GM12878 (cell line): ENCODE measurements around the gene FUT8. TPM values are rescaled to one million over a fixed set of nuclear protein-coding genes. Genes with fewer than 3 reads are reported as not detected.
A peak's percentile ranks its signal among the peaks of the same experiment; 100 is the strongest.

Experiments used
- BHLHE40 ChIP-seq, 2 experiments: fragments of 450-650 bp in 1 of 2; IDR thresholded peaks; 2 replicates each; pipeline ENCODE4 v1.6.1; 2011 to 2017; ENCODE audit warnings: low read depth in 2 of 2, borderline replicate concordance in 1 of 2, improper control_type of control experiment in 1 of 2, low read length in 1 of 2, mild to moderate bottlenecking in 1 of 2
- BMI1 ChIP-seq: fragments of 450-650 bp; IDR thresholded peaks from 2 replicates; pipeline ENCODE4 v1.6.1; 2016; ENCODE audit warnings: mild to moderate bottlenecking, moderate library complexity, borderline replicate concordance
- CHD1 ChIP-seq: IDR thresholded peaks from 2 replicates; pipeline ENCODE4 v1.6.1; 2012; ENCODE audit warnings: low read depth, low read length, improper control_type of control experiment
- EED ChIP-seq: sonication (generic); IDR thresholded peaks from 2 replicates; pipeline ENCODE4 v1.6.1; 2016; ENCODE audit warnings: antibody characterized with exemption, low read depth
- JUNB ChIP-seq: IDR thresholded peaks from 2 replicates; pipeline ENCODE4 v1.6.1; 2016; ENCODE audit warnings: antibody characterized with exemption, mild to moderate bottlenecking
- KDM1A ChIP-seq: fragments of 200-600 bp; sonication (generic); IDR thresholded peaks from 2 replicates; pipeline ENCODE4 v1.6.1; 2016; ENCODE audit warnings: borderline replicate concordance
- KLF5 ChIP-seq: fragments of 450-650 bp; IDR thresholded peaks from 2 replicates; pipeline ENCODE4 v1.6.1; 2014; ENCODE audit warnings: mild to moderate bottlenecking; ENCODE audit not compliant: partially characterized antibody
- MTA2 ChIP-seq: fragments of 450-650 bp; IDR thresholded peaks from 2 replicates; pipeline ENCODE4 v1.6.1; 2016; ENCODE audit warnings: low read depth, mild to moderate bottlenecking, moderate library complexity
- PKNOX1 ChIP-seq: fragments of 450-650 bp; IDR thresholded peaks from 2 replicates; pipeline ENCODE4 v1.6.1; 2016; ENCODE audit warnings: mild to moderate bottlenecking
- POLR2AphosphoS2 ChIP-seq: IDR thresholded peaks from 2 replicates; pipeline ENCODE4 v1.6.1; 2011; ENCODE audit warnings: low read depth, mild to moderate bottlenecking, low read length, improper control_type of control experiment, moderate library complexity
- SMC3 ChIP-seq: IDR thresholded peaks from 2 replicates; pipeline ENCODE4 v1.6.1; 2011; ENCODE audit warnings: low read length, improper control_type of control experiment, borderline replicate concordance
- SPI1 ChIP-seq: IDR thresholded peaks from 2 replicates; pipeline ENCODE4 v1.6.1; 2011; ENCODE audit warnings: low read depth, mild to moderate bottlenecking, low read length, moderate library complexity, borderline replicate concordance; ENCODE audit not compliant: insufficient read depth
- TCF3 ChIP-seq: IDR thresholded peaks from 2 replicates; pipeline ENCODE4 v1.6.1; 2012; ENCODE audit warnings: low read depth, mild to moderate bottlenecking, low read length, borderline replicate concordance; ENCODE audit not compliant: insufficient read depth
- YBX1 ChIP-seq: fragments of 450-650 bp; IDR thresholded peaks from 2 replicates; pipeline ENCODE4 v1.6.1; 2016; ENCODE audit warnings: antibody characterized with exemption
- ZBTB33 ChIP-seq: fragments of 450-650 bp; IDR thresholded peaks from 2 replicates; pipeline ENCODE4 v1.6.1; 2017; ENCODE audit warnings: mild to moderate bottlenecking
- polyA plus RNA-seq, 11 experiments: library from polyadenylated mRNA; depleted of rRNA in 4 of 11; unstranded in 6 of 11; stranded (reverse) in 5 of 11; fragments of >200 nt; fragmentation: Nextera tagmentation in 4 of 11; fragmentation: Illumina TruSeq in 1 of 11; extraction: Ambion mirVana in 4 of 11; extraction: Trizol in 1 of 11; gene quantifications; 1 replicate in 1 of 11; 2 replicates in 10 of 11; pipeline versions ENCODE4 v1.2.1 to v1.2.3, GENCODE V29; 2011 to 2016; ENCODE audit warnings: inconsistent platforms in 2 of 11, missing spikeins in 2 of 11, low read depth in 1 of 11
- total RNA-seq, 4 experiments: library from RNA; depleted of rRNA in 3 of 4; stranded (reverse); fragments of >200 nt in 3 of 4; fragmentation: Illumina TruSeq in 1 of 4; extraction: Trizol in 1 of 4; gene quantifications; 2 replicates each; pipeline versions ENCODE4 v1.2.1 to v1.2.3, GENCODE V29; 2013 to 2021
- TF ChIP-seq, protein P1 (sequence below): fragments of 150-350 bp; IDR thresholded peaks from 2 replicates; pipeline ENCODE4 v1.6.1; 2014; ENCODE audit warnings: mild to moderate bottlenecking, low read depth, low read length
- TF ChIP-seq, protein P2 (sequence below): fragments of 450-650 bp; IDR thresholded peaks from 2 replicates; pipeline ENCODE4 v1.6.1; 2014; ENCODE audit warnings: mild to moderate bottlenecking
- TF ChIP-seq, protein P3 (sequence below): fragments of 450-650 bp; IDR thresholded peaks from 2 replicates; pipeline ENCODE4 v1.6.1; 2017; ENCODE audit warnings: antibody characterized with exemption, mild to moderate bottlenecking, moderate library complexity
- TF ChIP-seq, protein P4 (sequence below): IDR thresholded peaks from 2 replicates; pipeline ENCODE4 v1.6.1; 2012; ENCODE audit warnings: mild to moderate bottlenecking, low read depth, low read length

Gene FUT8
- total and polyA plus RNA-seq, 10 of the 15 experiments (the other 5 are each of a cell fraction or from before 2014, with no cell fraction given): 21.3 to 106 (median 66.3) TPM

DNA sequence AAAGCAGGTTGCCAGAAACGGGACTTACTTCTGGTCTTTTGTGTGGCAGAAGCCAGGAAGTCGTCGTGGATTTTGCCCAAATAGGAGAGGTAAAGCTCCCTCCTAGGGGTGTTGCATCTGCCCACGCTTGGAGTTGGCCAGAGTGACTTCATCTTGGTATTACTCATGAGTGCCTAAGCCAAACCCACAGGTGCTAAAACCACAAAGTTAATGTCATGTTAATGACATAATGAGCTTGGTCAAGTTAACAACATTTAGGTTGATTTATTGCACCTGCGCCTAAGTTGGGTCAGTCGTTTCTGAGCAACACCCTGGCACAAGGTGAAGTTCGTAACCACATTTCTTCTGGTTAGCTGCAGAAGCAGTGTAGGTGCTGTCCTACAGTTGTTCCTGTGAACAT is 225.2 kb downstream of the FUT8 start (continued):
- TF ChIP-seq BMI1: peak; percentile 66
- TF ChIP-seq SMC3: no peak
- TF ChIP-seq PKNOX1: peak; percentile 51; the same call in 1 of the 2 replicates
- TF ChIP-seq SPI1: no peak
- TF ChIP-seq MTA2: peak; percentile 96
- peak; percentile 76 for TF ChIP-seq TCF3
- TF ChIP-seq POLR2AphosphoS2: no peak
- TF ChIP-seq, protein P1, sequence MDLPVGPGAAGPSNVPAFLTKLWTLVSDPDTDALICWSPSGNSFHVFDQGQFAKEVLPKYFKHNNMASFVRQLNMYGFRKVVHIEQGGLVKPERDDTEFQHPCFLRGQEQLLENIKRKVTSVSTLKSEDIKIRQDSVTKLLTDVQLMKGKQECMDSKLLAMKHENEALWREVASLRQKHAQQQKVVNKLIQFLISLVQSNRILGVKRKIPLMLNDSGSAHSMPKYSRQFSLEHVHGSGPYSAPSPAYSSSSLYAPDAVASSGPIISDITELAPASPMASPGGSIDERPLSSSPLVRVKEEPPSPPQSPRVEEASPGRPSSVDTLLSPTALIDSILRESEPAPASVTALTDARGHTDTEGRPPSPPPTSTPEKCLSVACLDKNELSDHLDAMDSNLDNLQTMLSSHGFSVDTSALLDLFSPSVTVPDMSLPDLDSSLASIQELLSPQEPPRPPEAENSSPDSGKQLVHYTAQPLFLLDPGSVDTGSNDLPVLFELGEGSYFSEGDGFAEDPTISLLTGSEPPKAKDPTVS: no peak
- TF ChIP-seq, protein P2, sequence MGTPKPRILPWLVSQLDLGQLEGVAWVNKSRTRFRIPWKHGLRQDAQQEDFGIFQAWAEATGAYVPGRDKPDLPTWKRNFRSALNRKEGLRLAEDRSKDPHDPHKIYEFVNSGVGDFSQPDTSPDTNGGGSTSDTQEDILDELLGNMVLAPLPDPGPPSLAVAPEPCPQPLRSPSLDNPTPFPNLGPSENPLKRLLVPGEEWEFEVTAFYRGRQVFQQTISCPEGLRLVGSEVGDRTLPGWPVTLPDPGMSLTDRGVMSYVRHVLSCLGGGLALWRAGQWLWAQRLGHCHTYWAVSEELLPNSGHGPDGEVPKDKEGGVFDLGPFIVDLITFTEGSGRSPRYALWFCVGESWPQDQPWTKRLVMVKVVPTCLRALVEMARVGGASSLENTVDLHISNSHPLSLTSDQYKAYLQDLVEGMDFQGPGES: no peak
- TF ChIP-seq YBX1: no peak
- TF ChIP-seq, protein P3, sequence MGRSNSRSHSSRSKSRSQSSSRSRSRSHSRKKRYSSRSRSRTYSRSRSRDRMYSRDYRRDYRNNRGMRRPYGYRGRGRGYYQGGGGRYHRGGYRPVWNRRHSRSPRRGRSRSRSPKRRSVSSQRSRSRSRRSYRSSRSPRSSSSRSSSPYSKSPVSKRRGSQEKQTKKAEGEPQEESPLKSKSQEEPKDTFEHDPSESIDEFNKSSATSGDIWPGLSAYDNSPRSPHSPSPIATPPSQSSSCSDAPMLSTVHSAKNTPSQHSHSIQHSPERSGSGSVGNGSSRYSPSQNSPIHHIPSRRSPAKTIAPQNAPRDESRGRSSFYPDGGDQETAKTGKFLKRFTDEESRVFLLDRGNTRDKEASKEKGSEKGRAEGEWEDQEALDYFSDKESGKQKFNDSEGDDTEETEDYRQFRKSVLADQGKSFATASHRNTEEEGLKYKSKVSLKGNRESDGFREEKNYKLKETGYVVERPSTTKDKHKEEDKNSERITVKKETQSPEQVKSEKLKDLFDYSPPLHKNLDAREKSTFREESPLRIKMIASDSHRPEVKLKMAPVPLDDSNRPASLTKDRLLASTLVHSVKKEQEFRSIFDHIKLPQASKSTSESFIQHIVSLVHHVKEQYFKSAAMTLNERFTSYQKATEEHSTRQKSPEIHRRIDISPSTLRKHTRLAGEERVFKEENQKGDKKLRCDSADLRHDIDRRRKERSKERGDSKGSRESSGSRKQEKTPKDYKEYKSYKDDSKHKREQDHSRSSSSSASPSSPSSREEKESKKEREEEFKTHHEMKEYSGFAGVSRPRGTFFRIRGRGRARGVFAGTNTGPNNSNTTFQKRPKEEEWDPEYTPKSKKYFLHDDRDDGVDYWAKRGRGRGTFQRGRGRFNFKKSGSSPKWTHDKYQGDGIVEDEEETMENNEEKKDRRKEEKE: no peak
- peak; percentile 96 for TF ChIP-seq EED
- TF ChIP-seq ZBTB33: no peak
- no peak for TF ChIP-seq KLF5
- TF ChIP-seq KDM1A: no peak
- peak; percentile 52 to 79; a peak in 3 of 4 replicates for TF ChIP-seq BHLHE40 (IDR thresholded peaks at IDR 0.05; ENCODE audit: borderline replicate concordance in 1 of 2, low read depth in 2 of 2, low read length in 1 of 2)
- TF ChIP-seq JUNB: peak; percentile 93
- TF ChIP-seq, protein P4, sequence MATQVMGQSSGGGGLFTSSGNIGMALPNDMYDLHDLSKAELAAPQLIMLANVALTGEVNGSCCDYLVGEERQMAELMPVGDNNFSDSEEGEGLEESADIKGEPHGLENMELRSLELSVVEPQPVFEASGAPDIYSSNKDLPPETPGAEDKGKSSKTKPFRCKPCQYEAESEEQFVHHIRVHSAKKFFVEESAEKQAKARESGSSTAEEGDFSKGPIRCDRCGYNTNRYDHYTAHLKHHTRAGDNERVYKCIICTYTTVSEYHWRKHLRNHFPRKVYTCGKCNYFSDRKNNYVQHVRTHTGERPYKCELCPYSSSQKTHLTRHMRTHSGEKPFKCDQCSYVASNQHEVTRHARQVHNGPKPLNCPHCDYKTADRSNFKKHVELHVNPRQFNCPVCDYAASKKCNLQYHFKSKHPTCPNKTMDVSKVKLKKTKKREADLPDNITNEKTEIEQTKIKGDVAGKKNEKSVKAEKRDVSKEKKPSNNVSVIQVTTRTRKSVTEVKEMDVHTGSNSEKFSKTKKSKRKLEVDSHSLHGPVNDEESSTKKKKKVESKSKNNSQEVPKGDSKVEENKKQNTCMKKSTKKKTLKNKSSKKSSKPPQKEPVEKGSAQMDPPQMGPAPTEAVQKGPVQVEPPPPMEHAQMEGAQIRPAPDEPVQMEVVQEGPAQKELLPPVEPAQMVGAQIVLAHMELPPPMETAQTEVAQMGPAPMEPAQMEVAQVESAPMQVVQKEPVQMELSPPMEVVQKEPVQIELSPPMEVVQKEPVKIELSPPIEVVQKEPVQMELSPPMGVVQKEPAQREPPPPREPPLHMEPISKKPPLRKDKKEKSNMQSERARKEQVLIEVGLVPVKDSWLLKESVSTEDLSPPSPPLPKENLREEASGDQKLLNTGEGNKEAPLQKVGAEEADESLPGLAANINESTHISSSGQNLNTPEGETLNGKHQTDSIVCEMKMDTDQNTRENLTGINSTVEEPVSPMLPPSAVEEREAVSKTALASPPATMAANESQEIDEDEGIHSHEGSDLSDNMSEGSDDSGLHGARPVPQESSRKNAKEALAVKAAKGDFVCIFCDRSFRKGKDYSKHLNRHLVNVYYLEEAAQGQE: no peak
- TF ChIP-seq CHD1: no peak
